GM12873 (cell line): ENCODE measurements around the gene ITPR2.

ENCODE experiments used
- CTCF ChIP-seq: IDR thresholded peaks from 2 replicates; pipeline ENCODE4 v1.5.1; 2012; ENCODE audit warnings: low read depth, mild to moderate bottlenecking, moderate library complexity, low read length, control low read depth; ENCODE audit not compliant: insufficient read depth; ENCODE audit errors: missing control alignments

ITPR2 gene

GRCh38 chr12:26786491-26786864 lies 46.5 kb downstream of the ITPR2 start:
- TF ChIP-seq CTCF, result no peak

- no peak for TF ChIP-seq CTCF
Measured at GRCh38 chr12:26783131-26783526, 49.9 kb downstream of the ITPR2 start.

- no peak for TF ChIP-seq CTCF
Measured at GRCh38 chr12:26782372-26783130, 50.4 kb downstream of the ITPR2 start.

GRCh38 chr12:26777236-26777635 lies 55.8 kb downstream of the ITPR2 start:
- no peak for TF ChIP-seq CTCF

GRCh38 chr12:26773313-26774104 lies 59.5 kb downstream of the ITPR2 start:
- TF ChIP-seq CTCF, result no peak

- TF ChIP-seq CTCF, result no peak
Measured at GRCh38 chr12:26771861-26772260, 61.1 kb downstream of the ITPR2 start.

DNA sequence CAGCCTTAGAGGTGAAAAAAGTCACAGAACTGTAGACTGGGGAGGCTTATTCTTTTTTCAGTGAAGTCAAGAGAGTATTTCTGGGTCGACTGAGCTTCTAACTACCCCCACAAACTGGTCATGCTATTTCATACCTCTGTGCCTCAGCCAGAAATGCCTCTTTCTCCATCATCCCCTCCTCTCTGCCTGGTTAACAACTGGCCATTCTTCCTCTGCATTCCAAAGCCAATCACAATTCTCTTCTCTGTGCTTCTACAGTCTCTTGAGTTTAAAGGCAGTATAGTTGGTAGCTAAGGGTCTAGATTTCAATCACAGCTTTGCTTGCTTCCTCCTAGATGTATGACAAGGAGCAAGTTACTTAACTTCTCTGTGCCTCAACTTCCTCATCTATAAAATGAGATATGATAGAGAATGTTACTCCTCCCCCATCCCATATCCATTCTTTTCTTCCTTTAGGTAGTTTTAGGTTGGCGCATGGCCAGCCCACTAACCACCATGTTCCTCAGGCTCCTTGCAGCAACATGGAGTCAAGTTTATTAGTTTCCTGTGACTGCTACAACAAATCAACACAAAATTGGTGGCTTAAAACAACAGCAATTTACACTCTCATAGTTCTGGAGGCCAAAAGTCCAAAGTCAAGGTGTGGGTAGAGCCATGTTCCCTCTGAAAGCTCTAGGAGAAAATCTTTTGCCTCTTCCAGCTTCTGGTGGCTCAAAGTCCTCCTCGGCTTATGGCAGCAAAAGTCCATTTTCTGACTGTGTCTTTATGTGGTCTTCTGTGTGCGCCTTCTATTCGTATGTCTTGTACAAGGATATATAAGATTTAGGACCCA lies 62.5 kb downstream of the ITPR2 start:
- TF ChIP-seq CTCF, result no peak
